Midbrain (tissue), 1 donor: ENCODE results near the gene SLC22A4.
A peak's percentile ranks its signal among the peaks of the same experiment; 100 is the strongest.

Experiments
- DNase-seq: peaks from one replicate; lab custom pipeline; 2025; lab: John Stamatoyannopoulos, UW

Gene SLC22A4

DNA sequence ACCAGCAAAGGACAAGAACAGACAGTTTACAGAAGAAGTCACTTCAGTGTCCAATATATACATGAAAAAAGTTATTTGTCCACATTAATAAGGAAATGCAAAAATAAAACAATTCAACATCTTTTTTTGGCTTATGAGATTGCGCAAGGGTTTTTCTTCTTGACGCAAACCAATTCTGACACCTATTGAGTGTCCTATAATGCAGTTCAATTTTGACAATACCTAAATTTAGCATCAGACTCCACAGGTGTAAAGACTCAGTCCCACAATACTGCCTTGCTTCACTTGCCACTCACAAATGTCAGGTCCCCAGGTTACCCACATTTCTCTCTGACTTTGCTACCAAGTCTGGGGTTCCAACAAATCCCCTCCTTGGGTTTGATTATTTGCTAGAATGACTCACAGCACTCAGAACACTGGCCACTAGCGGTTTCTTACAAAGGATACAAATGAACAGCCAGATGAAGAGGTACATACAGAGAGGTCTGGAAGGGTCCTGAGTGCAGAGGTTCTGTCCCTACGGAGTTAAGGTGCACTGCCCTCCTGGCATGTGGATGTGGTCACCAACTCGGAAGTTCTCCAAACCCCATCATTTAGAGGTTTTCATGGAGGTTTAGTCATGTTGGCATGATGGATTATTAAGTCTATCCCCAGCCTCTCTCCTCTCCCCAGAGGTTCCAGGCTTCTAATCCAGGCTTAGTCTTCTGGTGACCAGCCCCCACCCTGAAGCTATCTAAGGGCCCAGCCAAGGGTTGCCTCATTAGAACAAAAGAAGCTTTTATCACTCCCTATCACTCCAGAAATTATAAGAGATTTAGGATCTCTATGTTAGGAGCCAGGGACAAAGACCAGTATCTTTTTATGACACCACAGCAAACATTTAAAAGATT is 48.3 kb downstream of the SLC22A4 start:
- DNase-seq: no peak

- no peak for DNase-seq
Measured at GRCh38 chr5:132344775-132345514, 50.8 kb downstream of the SLC22A4 start.

DNA sequence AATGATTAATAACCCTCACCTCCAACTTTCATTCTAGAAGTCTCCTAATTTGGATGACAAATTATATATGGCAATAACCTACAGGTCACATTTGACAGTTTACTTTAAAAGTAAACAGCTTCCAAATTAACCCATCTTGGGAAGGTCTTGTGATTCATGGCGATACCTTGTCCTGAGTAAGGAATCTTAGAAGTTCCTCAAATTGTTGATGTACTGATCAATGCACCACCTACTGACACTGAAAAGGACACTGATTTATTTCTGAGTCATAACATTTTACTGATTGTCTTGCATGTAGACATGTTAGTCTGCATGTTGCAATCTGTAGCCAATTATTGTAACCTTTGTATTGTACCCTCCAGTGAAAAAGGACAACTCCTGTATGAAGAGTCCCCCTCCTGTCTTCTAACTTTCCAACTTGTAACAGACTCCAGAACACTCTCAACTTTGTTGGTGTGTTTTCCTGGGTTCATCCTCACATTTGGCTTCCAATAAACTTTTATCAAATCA is 59.3 kb downstream of the SLC22A4 start:
- DNase-seq: no peak

GRCh38 chr5:132354381-132355139 is 60.4 kb downstream of the SLC22A4 start:
- DNase-seq: no peak

DNA sequence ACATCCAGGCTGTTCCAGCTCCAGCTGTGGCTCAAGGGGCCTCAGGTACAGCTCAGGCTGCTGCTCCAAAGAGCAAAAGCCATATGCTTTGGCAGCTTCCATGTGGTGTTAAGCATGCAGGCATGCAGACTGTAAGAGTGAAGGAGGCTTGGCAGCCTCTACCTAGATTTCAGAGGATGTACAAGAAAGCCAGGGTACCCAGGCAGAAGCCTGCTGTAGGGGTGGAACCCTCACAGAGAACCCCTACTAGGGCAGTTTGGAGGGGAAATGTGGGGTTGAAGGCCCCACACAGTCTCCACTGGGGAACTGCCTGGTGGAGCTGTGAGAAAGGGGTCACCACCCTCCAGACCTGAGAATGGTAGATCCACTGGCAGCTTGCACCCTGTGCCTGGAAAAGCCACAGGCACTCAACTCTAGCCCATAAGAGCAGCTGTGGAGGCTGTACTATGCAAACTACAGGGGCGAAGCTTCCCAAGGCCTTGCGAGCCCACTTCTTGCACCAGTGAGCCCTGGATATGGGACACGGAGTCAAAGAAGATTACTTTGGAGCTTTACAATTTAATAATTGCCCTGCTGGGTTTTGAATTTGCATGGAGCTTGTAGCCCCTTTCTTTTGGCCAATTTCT is 61.1 kb downstream of the SLC22A4 start:
- no peak for DNase-seq

- DNase-seq: no peak
Measured at GRCh38 chr5:132358775-132359174, 64.6 kb downstream of the SLC22A4 start.

DNA sequence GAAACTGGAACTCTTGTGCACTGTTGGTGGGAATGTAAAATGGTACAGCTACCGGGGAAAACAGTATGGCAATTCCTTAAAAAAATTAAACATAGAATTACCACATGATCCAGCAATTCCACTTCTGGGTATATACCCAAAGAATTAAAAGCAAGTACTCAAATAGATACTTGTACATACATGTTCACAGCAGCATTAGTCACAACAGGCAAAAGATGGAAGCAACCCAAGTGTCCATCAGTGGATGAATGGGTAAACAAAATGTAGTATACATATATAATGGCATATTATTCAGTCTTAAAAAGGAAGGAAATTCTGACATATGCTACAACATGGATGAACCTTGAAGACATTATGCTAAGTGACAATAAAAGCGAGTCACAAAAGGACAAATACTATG is 67.9 kb downstream of the SLC22A4 start:
- DNase-seq: no peak

GRCh38 chr5:132363431-132364112 is 69.4 kb downstream of the SLC22A4 start:
- DNase-seq: peak; percentile 27

DNA sequence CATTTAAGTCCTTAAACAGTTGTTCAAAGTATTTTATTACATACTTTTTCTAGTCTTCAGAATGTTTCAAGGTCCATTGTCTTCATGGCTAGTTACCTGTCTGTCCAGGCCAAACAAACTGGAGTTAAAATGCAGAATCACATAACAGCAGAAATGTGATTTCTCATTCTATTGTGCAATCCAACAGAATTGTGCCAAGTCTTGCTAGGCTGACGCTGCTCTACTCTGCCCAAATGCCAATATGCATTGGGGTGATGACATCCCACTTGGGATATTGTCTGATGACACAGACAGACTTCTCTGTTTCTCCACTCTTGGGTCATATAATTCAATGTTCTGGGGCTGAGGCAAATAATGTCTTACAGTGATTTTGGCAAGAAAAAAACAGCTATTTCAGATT is 70.1 kb downstream of the SLC22A4 start:
- DNase-seq: no peak

DNA sequence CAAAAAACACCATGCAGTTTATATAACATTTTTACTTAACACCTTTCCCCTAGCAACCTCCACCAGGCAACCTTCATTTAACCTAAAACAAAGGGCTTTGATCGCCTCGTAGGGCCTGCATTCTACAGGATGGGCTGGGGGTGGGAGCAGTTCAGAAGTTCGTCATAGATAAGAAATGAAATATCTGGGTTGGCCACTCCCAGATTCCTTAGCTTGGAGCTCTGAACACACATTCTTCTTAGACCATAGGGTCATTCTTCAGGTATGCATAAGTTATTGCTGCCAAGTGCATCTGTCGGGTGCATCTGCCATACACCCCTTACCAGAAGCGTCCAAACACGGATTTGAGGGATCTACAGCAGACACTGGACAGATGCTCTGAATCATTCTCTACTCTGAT is 71.0 kb downstream of the SLC22A4 start:
- DNase-seq: no peak

GRCh38 chr5:132368186-132368585 is 74.0 kb downstream of the SLC22A4 start:
- DNase-seq: no peak

- peak; percentile 55 for DNase-seq
Measured at GRCh38 chr5:132369007-132369473, 74.8 kb downstream of the SLC22A4 start.

DNA sequence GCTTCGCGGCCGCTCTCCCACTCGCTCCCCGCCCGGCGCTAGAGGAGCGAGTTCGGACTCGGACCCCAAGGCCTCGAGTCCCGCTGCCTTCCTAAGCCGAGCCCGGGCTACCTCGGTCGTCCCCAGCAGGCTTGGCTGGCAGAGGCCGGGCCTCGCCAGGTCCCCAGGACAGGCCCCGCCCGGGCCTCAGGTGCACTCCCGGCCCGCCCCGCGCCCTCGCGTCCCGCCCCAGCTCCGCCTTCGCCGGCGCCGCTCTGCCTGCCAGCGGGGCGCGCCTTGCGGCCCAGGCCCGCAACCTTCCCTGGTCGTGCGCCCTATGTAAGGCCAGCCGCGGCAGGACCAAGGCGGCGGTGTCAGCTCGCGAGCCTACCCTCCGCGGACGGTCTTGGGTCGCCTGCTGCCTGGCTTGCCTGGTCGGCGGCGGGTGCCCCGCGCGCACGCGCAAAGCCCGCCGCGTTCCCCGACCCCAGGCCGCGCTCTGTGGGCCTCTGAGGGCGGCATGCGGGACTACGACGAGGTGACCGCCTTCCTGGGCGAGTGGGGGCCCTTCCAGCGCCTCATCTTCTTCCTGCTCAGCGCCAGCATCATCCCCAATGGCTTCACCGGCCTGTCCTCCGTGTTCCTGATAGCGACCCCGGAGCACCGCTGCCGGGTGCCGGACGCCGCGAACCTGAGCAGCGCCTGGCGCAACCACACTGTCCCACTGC is 75.4 kb downstream of the SLC22A4 start, which contains the start of gene SLC22A5:
TSS of gene SLC22A5 (plus strand) at position 237 of the 707 bp plus-strand sequence. CDS start at position 500, 263 bp downstream.
- DNase-seq: peak; percentile 63

GRCh38 chr5:132370181-132370970 is 76.2 kb downstream of the SLC22A4 start:
- no peak for DNase-seq

DNA sequence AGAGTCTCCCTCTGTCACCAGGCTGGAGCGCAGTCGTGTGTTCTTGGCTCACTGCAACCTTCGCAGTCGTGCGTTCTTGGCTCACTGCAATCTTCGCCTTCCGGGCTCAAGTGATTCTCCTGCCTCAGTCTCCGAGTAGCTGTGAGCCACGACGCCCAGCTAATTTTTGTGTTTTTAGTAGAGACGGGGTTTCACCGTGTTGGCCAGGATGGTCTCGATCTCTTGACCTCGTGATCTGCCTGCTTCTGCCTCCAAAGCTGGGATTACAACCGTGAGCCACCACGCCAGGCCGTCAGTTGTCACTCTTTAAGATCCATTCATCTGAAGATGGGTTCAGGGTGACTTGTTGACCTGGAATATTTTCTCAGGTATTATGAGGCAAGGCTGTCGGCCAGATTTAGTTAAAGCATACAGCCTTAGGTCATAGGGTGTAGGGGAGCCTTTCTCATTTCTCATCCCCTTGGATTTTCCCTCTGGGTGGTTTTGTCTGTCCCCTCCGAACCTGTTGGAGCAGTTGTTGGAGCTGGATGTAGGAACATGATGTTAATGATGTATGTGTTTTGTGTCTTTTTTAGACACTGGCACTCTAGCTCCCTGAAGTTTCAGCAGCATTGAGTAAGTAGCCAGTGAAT is 76.9 kb downstream of the SLC22A4 start:
- DNase-seq: no peak

DNA sequence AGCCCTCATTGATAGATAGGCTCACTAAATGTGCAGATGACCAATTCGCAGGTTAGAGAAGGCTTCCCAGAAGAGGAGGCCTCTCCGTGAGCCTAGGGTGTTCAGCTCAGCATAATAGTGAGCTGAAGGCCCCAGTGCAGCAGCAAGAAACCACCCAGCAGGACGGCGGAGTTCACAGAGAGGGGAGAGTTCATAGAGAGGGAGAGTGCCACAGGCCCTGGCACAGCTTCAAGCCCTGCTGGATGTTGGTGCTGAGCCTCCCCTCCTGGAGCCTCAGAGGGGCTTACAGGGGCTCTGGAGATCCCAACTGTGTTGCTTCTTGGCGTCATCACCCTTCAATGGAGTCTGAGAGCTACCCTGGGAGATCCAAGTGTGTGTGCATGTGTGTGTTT is 77.4 kb downstream of the SLC22A4 start:
- no peak for DNase-seq

DNA sequence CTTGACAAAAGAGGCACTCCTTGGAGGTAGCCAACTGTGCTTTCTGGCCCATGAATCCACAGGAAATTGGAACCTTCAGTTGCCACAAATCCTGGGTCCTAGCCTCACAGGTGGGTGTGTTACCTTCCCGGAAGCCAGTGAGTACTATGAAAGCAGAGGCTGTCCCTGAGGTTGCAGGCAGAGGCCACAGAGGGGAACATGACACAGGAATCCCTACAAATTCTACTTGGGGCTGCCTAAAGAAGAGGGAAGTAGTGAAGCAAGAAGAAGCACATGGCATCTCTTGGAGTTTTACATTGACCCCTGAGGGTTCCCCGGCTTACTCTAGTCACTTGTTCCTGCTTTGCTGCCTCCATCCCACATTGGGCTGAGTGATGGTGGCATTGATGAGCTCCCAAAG is 77.9 kb downstream of the SLC22A4 start:
- DNase-seq: no peak

DNA sequence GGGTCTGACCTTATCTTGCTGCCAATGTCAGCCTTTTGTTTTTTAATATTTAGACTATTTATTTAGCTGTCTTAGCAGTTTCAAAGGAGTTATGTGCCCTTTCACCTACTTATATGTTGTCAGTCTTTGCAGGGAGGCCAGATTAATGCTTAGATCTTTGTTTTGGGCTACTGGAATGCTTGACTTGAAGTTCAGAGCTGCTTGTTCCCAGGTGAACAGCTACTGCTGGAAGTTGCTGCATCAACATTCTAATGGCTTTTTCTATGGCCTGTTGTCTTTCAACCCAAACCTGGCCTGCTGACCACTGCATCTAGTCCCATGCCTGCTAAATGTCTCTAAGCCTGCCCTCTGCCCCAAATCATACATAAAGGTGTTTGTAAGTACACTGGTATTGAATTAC is 78.3 kb downstream of the SLC22A4 start:
- DNase-seq: no peak

- no peak for DNase-seq
Measured at GRCh38 chr5:132375957-132376356, 81.8 kb downstream of the SLC22A4 start.
